Stimulated activated CD4-positive, alpha-beta T cell treated with anti-CD3 and anti-CD28 coated beads, Interleukin-2, amount 100 ng/mL, for 24 hours (primary cell): Measurements from ENCODE around the gene ROS1.
"Not testable (repeated sequence)": the region's sequence is repeated elsewhere in the genome, so short reads cannot be mapped to it uniquely, and the experiment has no call there.

Experiments
- DNase-seq, 2 donors: peaks; one replicate each; pipeline ENCODE4 v3.0.0-alpha.2; 2020

Gene ROS1

DNA sequence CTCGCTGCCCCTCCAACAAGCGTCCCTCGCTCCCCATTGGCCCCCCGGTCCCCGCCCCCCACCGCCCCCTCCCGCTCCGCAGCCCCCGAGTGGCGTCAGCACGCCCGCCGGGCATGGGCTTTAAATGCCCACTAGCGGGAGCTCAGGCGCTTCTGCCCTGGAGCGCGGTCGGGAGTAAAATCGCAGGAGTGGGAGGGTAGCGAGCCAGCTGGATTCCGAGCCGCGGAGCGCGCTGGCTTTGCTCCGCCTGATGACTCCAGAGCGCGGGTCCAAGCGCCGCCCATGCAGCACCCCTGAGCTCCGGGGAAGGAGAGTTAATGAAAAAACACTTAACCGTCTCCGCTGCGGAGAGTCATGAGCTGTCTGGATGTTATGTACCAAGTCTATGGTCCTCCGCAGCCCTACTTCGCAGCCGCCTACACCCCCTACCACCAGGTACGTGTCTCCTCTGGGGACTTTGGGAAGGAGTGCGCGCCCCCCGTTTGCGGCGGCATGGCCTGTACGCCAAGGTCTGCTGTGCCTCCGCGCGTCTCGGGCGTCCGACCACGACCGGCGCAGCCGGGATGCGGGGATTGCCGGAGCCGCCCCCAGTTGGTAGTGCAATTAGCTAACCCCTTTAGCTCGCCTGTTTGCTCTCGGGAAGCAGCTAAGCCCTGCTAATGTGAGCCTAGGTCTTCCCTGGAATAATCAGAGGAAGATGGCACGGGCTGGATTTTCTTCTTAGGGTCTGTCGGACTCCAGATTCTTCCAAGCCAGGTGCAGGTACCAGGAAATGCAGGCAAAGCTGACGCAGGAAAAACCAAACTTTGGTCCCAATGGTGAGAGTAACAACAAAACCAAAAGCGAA, 160.1 kb downstream of the ROS1 start, which contains the start of gene VGLL2:
TSS of gene VGLL2 (plus strand) at position 149 of the 847 bp plus-strand sequence. CDS start at position 355, 206 bp downstream.
- no peak for DNase-seq

DNA sequence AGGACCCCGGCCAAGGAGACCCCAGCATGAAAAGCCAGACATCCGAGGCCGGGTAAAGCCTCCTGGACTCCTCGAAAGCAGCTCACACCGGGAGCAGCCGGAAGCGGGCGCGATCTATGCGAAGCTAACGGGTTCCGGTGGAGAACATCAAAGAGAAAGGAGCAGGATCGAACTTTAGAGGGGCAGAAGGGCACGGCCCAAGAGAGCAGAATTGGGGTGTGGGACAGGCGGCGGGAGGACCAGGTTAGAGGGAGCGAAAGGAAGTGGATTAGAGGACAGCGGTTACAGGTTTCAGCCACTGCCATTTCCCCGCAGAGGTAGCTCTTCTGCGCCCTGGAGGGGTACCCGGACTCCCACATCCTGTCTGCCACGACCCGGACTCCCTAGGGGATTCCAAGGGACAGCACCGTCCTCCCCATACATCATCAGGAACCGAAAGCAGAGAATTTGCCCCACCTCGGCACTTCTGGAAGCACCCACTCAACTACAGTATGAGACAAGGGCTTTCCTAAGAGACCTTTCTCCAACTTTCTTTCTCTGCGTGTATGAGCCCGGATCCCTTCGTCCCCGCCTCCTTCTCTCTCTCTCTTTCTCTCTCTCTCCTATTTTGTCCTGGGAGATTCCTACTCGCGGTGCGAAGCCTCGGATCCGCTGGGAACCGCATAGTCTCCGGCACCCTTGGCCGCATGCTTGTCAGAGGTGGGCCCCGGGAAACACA, 160.9 kb downstream of the ROS1 start:
- no peak for DNase-seq

- no peak for DNase-seq
Measured at GRCh38 chr6:117264369-117264691, 161.4 kb downstream of the ROS1 start.

DNA sequence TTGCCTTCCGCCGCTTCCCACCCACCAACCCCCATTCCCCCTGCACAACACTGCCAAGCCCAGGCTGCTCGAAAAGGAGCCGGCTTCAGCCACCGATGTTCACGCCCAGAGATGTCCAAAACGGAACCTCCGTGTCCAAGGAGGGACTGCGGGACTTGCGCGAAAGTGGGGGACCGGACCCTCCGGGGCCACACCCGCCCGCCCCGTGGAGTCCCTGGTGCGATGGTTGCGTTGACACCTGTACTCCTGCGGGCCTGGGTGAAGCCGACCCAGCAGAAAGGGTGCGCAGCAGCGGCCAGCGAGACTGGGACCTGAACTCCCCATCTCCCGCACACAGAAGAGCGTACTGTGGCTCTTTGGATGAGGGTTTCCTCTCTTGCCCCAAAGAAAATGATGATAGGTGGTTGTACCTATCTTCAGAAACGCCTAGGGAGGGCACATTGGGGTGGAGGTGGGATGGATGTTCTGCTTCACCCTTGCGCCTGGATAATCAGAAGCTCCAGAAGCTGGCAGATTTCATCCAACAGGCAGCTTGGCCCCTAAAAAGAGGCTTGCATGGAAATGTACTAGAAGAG, 162.3 kb downstream of the ROS1 start:
- DNase-seq: no peak

DNA sequence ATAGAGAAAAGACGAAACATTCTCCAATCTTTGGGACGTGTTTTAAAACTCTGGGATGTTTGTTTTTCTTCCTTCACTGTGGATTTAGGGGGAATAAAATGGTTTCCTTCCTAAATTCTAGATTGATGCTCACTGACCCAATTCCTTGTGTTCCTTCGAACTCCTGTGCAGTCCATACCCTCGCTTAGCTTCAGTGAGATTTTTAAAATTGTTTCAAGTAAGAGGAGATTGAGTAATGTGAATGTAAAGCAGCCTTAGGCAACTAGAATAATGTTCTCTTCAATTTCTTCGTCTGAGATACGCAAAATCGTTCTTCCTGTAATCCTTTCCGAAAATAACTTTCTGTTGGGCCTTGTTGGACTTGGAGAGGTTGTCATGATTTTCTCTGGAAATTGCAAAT, 162.9 kb downstream of the ROS1 start:
- no peak for DNase-seq

DNA sequence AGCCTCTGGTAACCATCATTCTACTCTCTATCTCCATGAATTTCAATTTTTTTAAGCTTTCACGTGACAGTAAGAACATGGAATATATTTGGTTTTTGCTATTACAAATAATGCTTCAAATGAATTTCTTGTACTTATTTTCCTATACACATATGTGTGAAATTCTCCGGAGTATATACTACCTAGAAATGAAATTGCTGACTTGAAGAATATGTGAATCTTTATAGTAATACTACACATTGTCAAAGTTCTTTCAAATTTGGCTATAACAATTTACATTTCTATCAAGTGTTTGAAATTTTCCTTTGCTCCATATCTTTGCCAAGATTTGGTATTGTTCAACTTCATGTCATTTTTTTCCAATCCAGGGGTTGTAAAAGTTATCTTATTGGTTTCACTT, 172.0 kb downstream of the ROS1 start:
- no peak for DNase-seq

DNA sequence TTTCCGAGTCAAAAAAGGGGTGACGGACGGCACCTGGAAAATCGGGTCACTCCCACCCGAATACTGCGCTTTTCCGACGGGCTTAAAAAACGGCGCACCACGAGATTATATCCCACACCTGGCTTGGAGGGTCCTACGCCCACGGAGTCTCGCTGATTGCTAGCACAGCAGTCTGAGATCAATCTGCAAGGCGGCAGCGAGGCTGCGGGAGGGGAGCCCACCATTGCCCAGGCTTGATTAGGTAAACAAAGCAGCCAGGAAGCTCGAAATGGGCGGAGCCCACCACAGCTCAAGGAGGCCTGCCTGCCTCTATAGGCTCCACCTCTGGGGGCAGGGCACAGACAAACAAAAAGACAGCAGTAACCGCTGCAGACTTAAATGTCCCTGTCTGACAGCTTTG, 180.8 kb downstream of the ROS1 start:
- not testable (repeated sequence) for DNase-seq

DNA sequence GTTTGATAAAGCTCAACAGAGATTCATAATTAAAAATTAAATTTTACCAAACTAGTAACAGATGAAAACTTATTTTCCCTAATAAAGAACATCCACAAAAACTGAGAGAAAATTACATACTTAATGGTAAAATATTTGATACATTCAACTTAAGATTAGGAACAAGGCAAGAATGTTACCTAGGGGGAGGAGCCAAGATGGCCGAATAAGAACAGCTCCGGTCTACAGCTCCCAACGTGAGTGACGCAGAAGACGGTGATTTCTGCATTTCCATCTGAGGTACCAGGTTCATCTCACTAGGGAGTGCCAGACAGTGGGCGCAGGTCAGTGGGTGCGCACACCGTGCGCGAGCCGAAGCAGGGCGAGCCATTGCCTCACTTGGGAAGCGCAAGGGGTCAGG, 181.2 kb downstream of the ROS1 start:
- not testable (repeated sequence) for DNase-seq
